ENCODE measurements around the gene TMEM117.

Gene TMEM117

DNA sequence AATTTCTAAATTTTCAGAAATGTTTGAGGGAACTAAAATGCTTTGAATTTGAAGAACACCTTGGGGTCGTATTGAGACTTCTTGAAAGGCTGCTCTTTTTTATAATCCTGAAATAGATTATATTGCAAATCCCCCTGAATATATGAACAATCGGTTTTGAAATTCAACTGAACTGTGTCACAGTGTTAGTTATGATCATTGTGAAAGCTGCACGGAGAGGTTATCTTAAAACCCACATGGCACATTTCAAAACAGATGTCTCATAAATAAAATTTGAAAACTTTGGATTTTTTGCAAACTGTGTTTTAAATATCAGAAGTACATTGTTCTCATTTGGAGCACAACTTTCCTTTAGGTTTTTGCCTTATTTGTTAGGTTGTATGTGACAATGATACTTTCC is 218.4 kb downstream of the TMEM117 start:
- Histone ChIP-seq H3K14ac (ENCODE audit: low read length) (no peak overlapping the region), H3K27me3 (ENCODE audit: control insufficient read depth in 3 of 3, insufficient read depth in 3 of 3, low read depth in 1 of 3, low read length in 3 of 3) (peaks cover 0 to 2% (median 0%) of the 10 kb centered on the region in 3 experiments), H2BK120ac (ENCODE audit: low read depth, low read length) (no peak overlapping the region), H3K9me3 (replicated peaks in 1 of 2; ENCODE audit: control insufficient read depth in 2 of 2, insufficient read depth in 1 of 2, low read depth in 1 of 2, low read length in 2 of 2) (no peaks in the 10 kb centered on the region), H3K18ac (ENCODE audit: low read length) (no peak overlapping the region), H3K79me1 (ENCODE audit: low read depth, low read length) (no peaks in the 10 kb centered on the region), H3K9ac (ENCODE audit: low read depth, low read length, poor library complexity) (no peak overlapping the region), H2BK12ac (ENCODE audit: low read length) (no peak overlapping the region), H4K91ac (ENCODE audit: low read depth, low read length, poor library complexity) (no peak overlapping the region), H3K4me2 (ENCODE audit: insufficient read depth, low read length, poor library complexity, severe bottlenecking) (no peak overlapping the region), H4K8ac (ENCODE audit: low read depth, low read length) (no peak overlapping the region), H3K4me1 (ENCODE audit: control insufficient read depth in 2 of 2, insufficient read depth in 1 of 2, low read depth in 1 of 2, low read length in 2 of 2) (no peaks in the 10 kb centered on the region), H3K27ac (replicated peaks; ENCODE audit: low read length) (no peak overlapping the region), H3K23ac (ENCODE audit: low read depth, low read length, poor library complexity) (no peak overlapping the region), H3K4me3 (ENCODE audit: low read length in 2 of 2) (no peak overlapping the region), H3K4ac (ENCODE audit: low read length) (no peak overlapping the region), H2BK5ac (ENCODE audit: low read length) (no peak overlapping the region), H3K36me3 (replicated peaks in 1 of 2; ENCODE audit: control insufficient read depth in 2 of 2, insufficient read depth in 2 of 2, low read length in 2 of 2) (no peaks in the 10 kb centered on the region), H2AFZ (ENCODE audit: low read length) (no peak overlapping the region), H2BK15ac (ENCODE audit: low read length) (no peak overlapping the region), H2AK5ac (ENCODE audit: low read depth, low read length) (no peak overlapping the region)
- DNase-seq (ENCODE audit: low spot score), result no peak
- no CpG with 5 or more reads among the region's 3 CpGs for WGBS, 2 donors (ENCODE audit: extremely low coverage in 2 of 2, insufficient read length in 2 of 2, insufficient replicate concordance in 1 of 2)

DNA sequence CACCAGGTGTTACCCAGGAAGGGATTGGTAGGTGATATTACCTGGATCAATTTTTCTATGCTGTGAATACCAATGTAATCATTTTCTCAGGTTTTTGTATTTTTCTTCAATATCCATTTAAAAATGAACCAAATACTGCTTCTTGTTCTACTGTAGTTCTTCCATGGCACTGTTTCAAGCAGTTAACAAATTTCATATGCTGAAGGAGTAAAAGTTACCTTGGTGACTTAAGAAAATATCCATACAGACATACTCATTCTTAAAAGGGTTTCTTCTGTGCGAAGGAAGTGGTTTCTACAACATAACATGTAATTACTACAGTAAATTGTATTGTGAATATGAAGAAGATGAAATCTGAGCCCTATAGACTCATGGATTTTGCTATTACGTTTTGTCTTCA is 222.5 kb downstream of the TMEM117 start:
- Histone ChIP-seq H3K4me3 (ENCODE audit: low read length in 2 of 2) (no peak overlapping the region), H3K9ac (ENCODE audit: low read depth, low read length, poor library complexity) (no peak overlapping the region), H3K4me2 (ENCODE audit: insufficient read depth, low read length, poor library complexity, severe bottlenecking) (no peak overlapping the region), H4K91ac (ENCODE audit: low read depth, low read length, poor library complexity) (no peak overlapping the region), H3K23ac (ENCODE audit: low read depth, low read length, poor library complexity) (no peak overlapping the region), H3K18ac (ENCODE audit: low read length) (no peak overlapping the region), H3K4me1 (ENCODE audit: control insufficient read depth in 2 of 2, insufficient read depth in 1 of 2, low read depth in 1 of 2, low read length in 2 of 2) (no peaks in the 10 kb centered on the region), H2BK5ac (ENCODE audit: low read length) (no peak overlapping the region), H3K27me3 (ENCODE audit: control insufficient read depth in 3 of 3, insufficient read depth in 3 of 3, low read depth in 1 of 3, low read length in 3 of 3) (no peaks in the 10 kb centered on the region), H2BK12ac (ENCODE audit: low read length) (no peak overlapping the region), H3K27ac (replicated peaks; ENCODE audit: low read length) (no peak overlapping the region), H2AK5ac (ENCODE audit: low read depth, low read length) (no peak overlapping the region), H2BK15ac (ENCODE audit: low read length) (no peak overlapping the region), H3K9me3 (replicated peaks in 1 of 2; ENCODE audit: control insufficient read depth in 2 of 2, insufficient read depth in 1 of 2, low read depth in 1 of 2, low read length in 2 of 2) (no peaks in the 10 kb centered on the region), H3K14ac (ENCODE audit: low read length) (no peak overlapping the region), H3K4ac (ENCODE audit: low read length) (no peak overlapping the region), H2AFZ (ENCODE audit: low read length) (no peak overlapping the region), H2BK120ac (ENCODE audit: low read depth, low read length) (no peak overlapping the region), H3K36me3 (replicated peaks in 1 of 2; ENCODE audit: control insufficient read depth in 2 of 2, insufficient read depth in 2 of 2, low read length in 2 of 2) (no peaks in the 10 kb centered on the region), H4K8ac (ENCODE audit: low read depth, low read length) (no peak overlapping the region), H3K79me1 (ENCODE audit: low read depth, low read length) (no peaks in the 10 kb centered on the region)
- WGBS, 2 donors (ENCODE audit: extremely low coverage in 2 of 2, insufficient read length in 2 of 2, insufficient replicate concordance in 1 of 2), result no CpG with 5 or more reads among the region's 2 CpGs
- DNase-seq (ENCODE audit: low spot score), result no peak

DNA sequence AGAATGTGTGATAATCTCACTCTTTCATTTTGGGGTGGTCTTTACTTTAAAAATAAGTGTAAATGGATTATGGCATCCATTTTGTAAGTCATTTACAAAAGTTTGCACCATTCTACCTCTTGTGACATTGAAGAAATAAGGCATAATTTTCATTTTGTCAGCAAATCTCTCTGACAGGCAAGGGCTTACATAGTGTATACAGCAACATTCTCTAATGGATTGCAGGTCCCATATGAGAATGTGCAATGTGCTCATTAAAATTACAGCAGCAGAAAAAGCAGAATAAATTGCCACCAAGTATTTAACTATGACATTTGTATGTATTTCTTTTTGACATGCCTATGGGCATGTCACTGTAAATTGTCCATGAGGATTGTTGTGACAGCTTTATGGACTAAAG is 223.6 kb downstream of the TMEM117 start:
- no peaks in the 10 kb centered on the region for H3K27me3 ChIP-seq (ENCODE audit: control insufficient read depth in 3 of 3, insufficient read depth in 3 of 3, low read depth in 1 of 3, low read length in 3 of 3)

DNA sequence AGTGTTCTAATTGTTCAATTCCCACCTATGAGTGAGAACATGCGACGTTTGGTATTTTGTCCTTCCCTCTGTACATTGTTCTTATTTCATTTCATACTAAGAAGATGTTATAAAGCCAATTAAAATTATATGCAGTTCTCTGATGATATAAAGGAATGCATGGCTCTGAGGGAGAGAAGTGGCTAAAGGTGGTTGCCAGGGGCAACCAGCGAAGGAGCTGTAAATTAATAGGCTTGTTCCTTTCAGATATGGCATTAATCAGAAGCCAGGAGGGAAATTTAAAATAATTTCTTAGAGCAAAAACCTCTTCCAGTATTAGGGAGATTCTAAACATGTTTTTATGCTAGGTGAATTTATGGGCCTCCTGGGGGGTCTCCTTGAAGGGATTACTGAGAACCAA is 227.8 kb downstream of the TMEM117 start:
- H3K27ac ChIP-seq (replicated peaks; ENCODE audit: low read length), result no peak overlapping the region
- no peak overlapping the region for H4K91ac ChIP-seq (ENCODE audit: low read depth, low read length, poor library complexity)
- no peak overlapping the region for H2AFZ ChIP-seq (ENCODE audit: low read length)
- no peak overlapping the region for H3K4me2 ChIP-seq (ENCODE audit: insufficient read depth, low read length, poor library complexity, severe bottlenecking)
- no peak overlapping the region for H2BK15ac ChIP-seq (ENCODE audit: low read length)
- no peak for DNase-seq (ENCODE audit: low spot score)
- H3K27me3 ChIP-seq (ENCODE audit: control insufficient read depth in 3 of 3, insufficient read depth in 3 of 3, low read depth in 1 of 3, low read length in 3 of 3), result no peaks in the 10 kb centered on the region
- no peak overlapping the region for H3K18ac ChIP-seq (ENCODE audit: low read length)
- WGBS, 2 donors (ENCODE audit: extremely low coverage in 2 of 2, insufficient read length in 2 of 2, insufficient replicate concordance in 1 of 2), result no CpG with 5 or more reads among the region's 3 CpGs
- H2AK5ac ChIP-seq (ENCODE audit: low read depth, low read length), result no peak overlapping the region
- H2BK120ac ChIP-seq (ENCODE audit: low read depth, low read length), result no peak overlapping the region
- H3K36me3 ChIP-seq (replicated peaks in 1 of 2; ENCODE audit: control insufficient read depth in 2 of 2, insufficient read depth in 2 of 2, low read length in 2 of 2), result no peaks in the 10 kb centered on the region
- no peaks in the 10 kb centered on the region for H3K9me3 ChIP-seq (replicated peaks in 1 of 2; ENCODE audit: control insufficient read depth in 2 of 2, insufficient read depth in 1 of 2, low read depth in 1 of 2, low read length in 2 of 2)
- H3K79me1 ChIP-seq (ENCODE audit: low read depth, low read length), result no peaks in the 10 kb centered on the region
- H4K8ac ChIP-seq (ENCODE audit: low read depth, low read length), result no peak overlapping the region
- no peak overlapping the region for H3K9ac ChIP-seq (ENCODE audit: low read depth, low read length, poor library complexity)
- no peak overlapping the region for H2BK12ac ChIP-seq (ENCODE audit: low read length)
- H3K4me1 ChIP-seq (ENCODE audit: control insufficient read depth in 2 of 2, insufficient read depth in 1 of 2, low read depth in 1 of 2, low read length in 2 of 2), result peaks cover 0 to 8% of the 10 kb centered on the region in 2 donors
- no peak overlapping the region for H3K4ac ChIP-seq (ENCODE audit: low read length)
- H2BK5ac ChIP-seq (ENCODE audit: low read length), result no peak overlapping the region
- no peak overlapping the region for H3K14ac ChIP-seq (ENCODE audit: low read length)
- H3K4me3 ChIP-seq (ENCODE audit: low read length in 2 of 2), result no peak overlapping the region
- no peak overlapping the region for H3K23ac ChIP-seq (ENCODE audit: low read depth, low read length, poor library complexity)

More for the DNA sequence above, 223.6 kb downstream of the TMEM117 start:
- H3K4me1 ChIP-seq (ENCODE audit: control insufficient read depth in 2 of 2, insufficient read depth in 1 of 2, low read depth in 1 of 2, low read length in 2 of 2), result peaks cover 0 to 8% of the 10 kb centered on the region in 2 donors
- H3K9ac ChIP-seq (ENCODE audit: low read depth, low read length, poor library complexity), result no peak overlapping the region
- H3K4me3 ChIP-seq (ENCODE audit: low read length in 2 of 2), result no peak overlapping the region
- no peak overlapping the region for H2BK120ac ChIP-seq (ENCODE audit: low read depth, low read length)
- H2AFZ ChIP-seq (ENCODE audit: low read length), result no peak overlapping the region
- no peaks in the 10 kb centered on the region for H3K36me3 ChIP-seq (replicated peaks in 1 of 2; ENCODE audit: control insufficient read depth in 2 of 2, insufficient read depth in 2 of 2, low read length in 2 of 2)
- no peak overlapping the region for H2AK5ac ChIP-seq (ENCODE audit: low read depth, low read length)
- H3K9me3 ChIP-seq (replicated peaks in 1 of 2; ENCODE audit: control insufficient read depth in 2 of 2, insufficient read depth in 1 of 2, low read depth in 1 of 2, low read length in 2 of 2), result no peaks in the 10 kb centered on the region
- no peak overlapping the region for H3K4ac ChIP-seq (ENCODE audit: low read length)
- no peak overlapping the region for H2BK12ac ChIP-seq (ENCODE audit: low read length)
- H3K14ac ChIP-seq (ENCODE audit: low read length), result no peak overlapping the region
- no peak overlapping the region for H3K23ac ChIP-seq (ENCODE audit: low read depth, low read length, poor library complexity)
- no peak for DNase-seq (ENCODE audit: low spot score)
- H4K8ac ChIP-seq (ENCODE audit: low read depth, low read length), result no peak overlapping the region
- no peak overlapping the region for H3K27ac ChIP-seq (replicated peaks; ENCODE audit: low read length)
- no peaks in the 10 kb centered on the region for H3K79me1 ChIP-seq (ENCODE audit: low read depth, low read length)
- H3K4me2 ChIP-seq (ENCODE audit: insufficient read depth, low read length, poor library complexity, severe bottlenecking), result no peak overlapping the region
- no peak overlapping the region for H3K18ac ChIP-seq (ENCODE audit: low read length)
- H2BK15ac ChIP-seq (ENCODE audit: low read length), result no peak overlapping the region
- H4K91ac ChIP-seq (ENCODE audit: low read depth, low read length, poor library complexity), result no peak overlapping the region
- H2BK5ac ChIP-seq (ENCODE audit: low read length), result no peak overlapping the region
